Bronchial epithelial cell (primary cell): ENCODE results near the gene NCF2. TPM values are rescaled to one million over a fixed set of nuclear protein-coding genes. Genes with fewer than 3 reads are reported as not detected.

Experiments
- DNase-seq: peaks from one replicate; pipeline ENCODE4 v3.0.0-alpha.2; 2010; ENCODE audit warnings: low read depth
- FAIRE-seq: peaks from 2 replicates; lab custom pipeline; 2011; peaks lifted over from hg19 to GRCh38; lab: Jason Lieb, UNC
- H3K27me3 ChIP-seq: 2 replicates; pipeline ENCODE4 v1.5.1; 2011; ENCODE audit warnings: low read length; ENCODE audit not compliant: control insufficient read depth, insufficient read depth
- H3K36me3 ChIP-seq: 2 replicates; pipeline ENCODE4 v1.5.1; 2011; ENCODE audit warnings: low read length; ENCODE audit not compliant: control insufficient read depth, insufficient read depth
- H3K4me3 ChIP-seq: 2 replicates; pipeline ENCODE4 v1.5.1; 2011; ENCODE audit warnings: mild to moderate bottlenecking, low read depth, low read length, control low read depth
- total RNA-seq: library from RNA; depleted of rRNA; stranded (reverse); fragments of >200 nt; gene quantifications from 2 replicates; pipeline ENCODE4 v1.2.1, GENCODE V29; 2014
- TF ChIP-seq, protein P1 (sequence below): IDR thresholded peaks from 2 replicates; pipeline ENCODE4 v1.5.1; 2011; ENCODE audit warnings: mild to moderate bottlenecking, moderate library complexity, low read length, control low read depth, inconsistent platforms; ENCODE audit not compliant: insufficient read depth, severe bottlenecking

The NCF2 gene
- total RNA-seq, 1 donor from 2014 or later = 96.4 TPM

- peak overlapping the region; percentile 98 for H3K4me3 ChIP-seq
- no peaks in the 10 kb centered on the region for H3K27me3 ChIP-seq
- peaks cover 6% of the 10 kb centered on the region for H3K36me3 ChIP-seq
- TF ChIP-seq, protein P1, sequence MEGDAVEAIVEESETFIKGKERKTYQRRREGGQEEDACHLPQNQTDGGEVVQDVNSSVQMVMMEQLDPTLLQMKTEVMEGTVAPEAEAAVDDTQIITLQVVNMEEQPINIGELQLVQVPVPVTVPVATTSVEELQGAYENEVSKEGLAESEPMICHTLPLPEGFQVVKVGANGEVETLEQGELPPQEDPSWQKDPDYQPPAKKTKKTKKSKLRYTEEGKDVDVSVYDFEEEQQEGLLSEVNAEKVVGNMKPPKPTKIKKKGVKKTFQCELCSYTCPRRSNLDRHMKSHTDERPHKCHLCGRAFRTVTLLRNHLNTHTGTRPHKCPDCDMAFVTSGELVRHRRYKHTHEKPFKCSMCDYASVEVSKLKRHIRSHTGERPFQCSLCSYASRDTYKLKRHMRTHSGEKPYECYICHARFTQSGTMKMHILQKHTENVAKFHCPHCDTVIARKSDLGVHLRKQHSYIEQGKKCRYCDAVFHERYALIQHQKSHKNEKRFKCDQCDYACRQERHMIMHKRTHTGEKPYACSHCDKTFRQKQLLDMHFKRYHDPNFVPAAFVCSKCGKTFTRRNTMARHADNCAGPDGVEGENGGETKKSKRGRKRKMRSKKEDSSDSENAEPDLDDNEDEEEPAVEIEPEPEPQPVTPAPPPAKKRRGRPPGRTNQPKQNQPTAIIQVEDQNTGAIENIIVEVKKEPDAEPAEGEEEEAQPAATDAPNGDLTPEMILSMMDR = no peak
- no peak for FAIRE-seq
- DNase-seq = no peak
Observed at GRCh38 chr1:183635099-183635605, 44.9 kb upstream of the NCF2 start.

- H3K36me3 ChIP-seq = peaks cover 8% of the 10 kb centered on the region
- peak overlapping the region; percentile 98 for H3K4me3 ChIP-seq
- TF ChIP-seq, protein P1 = no peak
- no peaks in the 10 kb centered on the region for H3K27me3 ChIP-seq
- DNase-seq = no peak
- FAIRE-seq = no peak
Observed at GRCh38 chr1:183634429-183635065, 44.3 kb upstream of the NCF2 start.

- Histone ChIP-seq H3K27me3 (no peaks in the 10 kb centered on the region), H3K36me3 (peaks cover 8% of the 10 kb centered on the region), H3K4me3 (peak overlapping the region; percentile 98)
- FAIRE-seq (no peak), DNase-seq (peak; percentile 75)
- TF ChIP-seq, protein P1 = peak; percentile 57
Observed at GRCh38 chr1:183633676-183634343, 43.6 kb upstream of the NCF2 start.

- FAIRE-seq = no peak
Observed at GRCh38 chr1:183632964-183633363, 42.7 kb upstream of the NCF2 start.

DNA sequence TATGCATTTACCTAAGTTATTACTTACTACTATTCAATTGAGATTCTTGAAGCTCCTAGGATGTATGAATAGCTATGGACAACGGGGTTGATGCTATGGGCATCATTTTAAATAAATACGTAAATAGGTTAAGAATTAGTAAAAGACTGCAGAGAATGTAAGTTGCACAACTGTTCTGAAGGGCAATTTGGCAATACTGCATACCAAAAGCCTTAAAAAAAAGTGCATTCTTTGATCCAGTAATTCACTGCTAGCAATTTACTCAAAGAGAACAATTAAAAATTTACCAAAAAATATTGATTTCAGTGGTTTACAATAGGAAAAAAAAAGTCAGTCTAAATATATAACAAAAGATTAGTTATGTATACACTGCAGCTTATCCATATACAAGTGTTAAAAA lies 41.9 kb upstream of the NCF2 start:
- FAIRE-seq (no peak), DNase-seq (peak; percentile 27)
- TF ChIP-seq, protein P1 = no peak
- no peaks in the 10 kb centered on the region for H3K27me3 ChIP-seq
- H3K4me3 ChIP-seq = no peak overlapping the region
- H3K36me3 ChIP-seq = peaks cover 9% of the 10 kb centered on the region

More at GRCh38 chr1:183632964-183633363, 42.7 kb upstream of the NCF2 start:
- Histone ChIP-seq H3K36me3 (peaks cover 8% of the 10 kb centered on the region), H3K27me3 (no peaks in the 10 kb centered on the region), H3K4me3 (no peak overlapping the region)
- TF ChIP-seq, protein P1 = no peak
- DNase-seq = peak; percentile 17
